HepG2 (cell line): Measurements from ENCODE around the gene MYO7A. TPM values are rescaled to one million over a fixed set of nuclear protein-coding genes. Genes with fewer than 3 reads are reported as not detected.

Source experiments
- ATAC-seq: fragments of 200-7000 bp; cut with Tn5 transposase; 3 replicates; pipeline ENCODE4 v1.9.1; 2020; ENCODE audit warnings: mild to moderate bottlenecking, moderate library complexity
- BruUV-seq: library from RNA; stranded (reverse); fragments of 400-500 nt; replicated peaks from 2 replicates; lab custom pipeline; 2021; lab: Mats Ljungman, UMichigan
- CTCF ChIA-PET: fragments of 300-600 bp; formaldehyde crosslinking; extraction: SDS; loops from one replicate; lab custom pipeline; 2021; ENCODE audit warnings: low total read pairs, inconsistent platforms, low intra/inter-chr PET ratio; lab: Yijun Ruan, JAX
- POLR2A ChIA-PET: fragments of 350-600 bp; sonication (Branson Sonifier 250); formaldehyde crosslinking; loops from one replicate; lab custom pipeline; 2020; ENCODE audit warnings: antibody characterized with exemption, inconsistent platforms; lab: Yijun Ruan, JAX
- DNase-seq: peaks from one replicate; pipeline ENCODE4 v3.0.0-alpha.2; 2015; ENCODE audit warnings: low spot score
- FAIRE-seq: peaks from 3 replicates; lab custom pipeline; 2011; peaks lifted over from hg19 to GRCh38; lab: Jason Lieb, UNC
- H2AFZ ChIP-seq: one replicate; pipeline ENCODE4 v1.6.1; 2011; ENCODE audit warnings: low read length, inconsistent platforms
- H3K27ac ChIP-seq: fragments of 300-600 bp; 3 replicates; pipeline ENCODE4 v1.8.0; 2011; ENCODE audit warnings: mixed run types, mild to moderate bottlenecking, mixed read lengths, low read length, inconsistent platforms; ENCODE audit not compliant: insufficient read depth; ENCODE audit errors: extremely low read length
- H3K27me3 ChIP-seq, 2 experiments: fragments of 200-600 bp in 1 of 2; 2 replicates in 1 of 2; 3 replicates in 1 of 2; pipeline versions ENCODE4 v1.6.0 to v1.8.0; 2011; ENCODE audit warnings: low read length in 2 of 2, mild to moderate bottlenecking in 2 of 2, moderate library complexity in 2 of 2, inconsistent platforms in 1 of 2; ENCODE audit not compliant: insufficient read depth in 2 of 2, control insufficient read depth in 1 of 2
- H3K36me3 ChIP-seq, 2 experiments: fragments of 200-600 bp in 1 of 2; replicated peaks in 1 of 2; 2 replicates in 1 of 2; 3 replicates in 1 of 2; pipeline versions ENCODE4 v1.5.1 to v1.8.0; 2011; ENCODE audit warnings: low read length in 2 of 2, inconsistent platforms in 1 of 2; ENCODE audit not compliant: insufficient read depth in 2 of 2, control insufficient read depth in 1 of 2
- H3K4me1 ChIP-seq: 2 replicates; pipeline ENCODE4 v1.5.1; 2012; ENCODE audit warnings: low read length, inconsistent platforms; ENCODE audit not compliant: insufficient read depth
- H3K4me2 ChIP-seq: 2 replicates; pipeline ENCODE4 v1.6.0; 2011; ENCODE audit warnings: low read depth, low read length, inconsistent platforms
- H3K4me3 ChIP-seq, 3 experiments: fragments of 200-600 bp in 1 of 3; sonication (generic), shearing (Covaris generic) in 1 of 3; replicated peaks in 1 of 3; 2 replicates each; pipeline ENCODE4 v1.5.1; 2011 to 2016; ENCODE audit warnings: low read length in 3 of 3, inconsistent platforms in 2 of 3, low read depth in 2 of 3, mild to moderate bottlenecking in 2 of 3, control low read depth in 1 of 3, mixed read lengths in 1 of 3; ENCODE audit not compliant: insufficient read depth in 1 of 3
- H3K79me2 ChIP-seq: one replicate; pipeline ENCODE4 v1.6.1; 2011; ENCODE audit warnings: low read length, inconsistent platforms; ENCODE audit not compliant: insufficient read depth
- H3K9ac ChIP-seq: 2 replicates; pipeline ENCODE4 v1.6.0; 2011; ENCODE audit warnings: mild to moderate bottlenecking, low read depth, low read length, inconsistent platforms; ENCODE audit not compliant: insufficient read depth
- H3K9me3 ChIP-seq: 2 replicates; pipeline ENCODE4 v1.5.1; 2012; ENCODE audit warnings: mild to moderate bottlenecking, low read length
- H4K20me1 ChIP-seq: 2 replicates; pipeline ENCODE4 v1.6.0; 2011; ENCODE audit warnings: inconsistent platforms, mild to moderate bottlenecking, low read length, moderate library complexity; ENCODE audit not compliant: insufficient read depth
- GABPA ChIP-seq, 2 experiments: IDR thresholded peaks; 2 replicates each; pipeline ENCODE4 v1.6.1; 2011 to 2016; ENCODE audit warnings: low read depth in 2 of 2, low read length in 1 of 2, missing biosample characterization in 1 of 2, missing genetic modification characterization in 1 of 2
- HNRNPLL ChIP-seq: fragments of 200-400 bp; formaldehyde crosslinking; IDR thresholded peaks from 2 replicates; pipeline ENCODE4 v1.6.1; 2017; ENCODE audit warnings: mild to moderate bottlenecking, low read depth, low read length; ENCODE audit not compliant: poor library complexity, severe bottlenecking
- NFKB2 ChIP-seq: sonication (generic); formaldehyde crosslinking; IDR thresholded peaks from 2 replicates; pipeline ENCODE4 v1.4.0; 2020; ENCODE audit warnings: missing genetic modification reagents, borderline replicate concordance
- NFYC ChIP-seq: IDR thresholded peaks from 2 replicates; pipeline ENCODE4 v1.6.1; 2016; ENCODE audit warnings: missing genetic modification reagents, missing compliant biosample characterization
- SMC3 ChIP-seq: IDR thresholded peaks from 2 replicates; pipeline ENCODE4 v1.6.1; 2011; ENCODE audit warnings: low read length, improper control_type of control experiment
- STAG1 ChIP-seq: sonication (generic); formaldehyde crosslinking; IDR thresholded peaks from 2 replicates; pipeline ENCODE4 v1.4.0; 2020; ENCODE audit warnings: missing genetic modification reagents
- SUZ12 ChIP-seq: fragments of 150-350 bp; IDR thresholded peaks from 2 replicates; pipeline ENCODE4 v1.6.1; 2014; ENCODE audit warnings: low read depth, low read length
- ZBTB38 ChIP-seq: sonication (generic); formaldehyde crosslinking; IDR thresholded peaks from 2 replicates; pipeline ENCODE4 v1.5.1; 2020; ENCODE audit warnings: mild to moderate bottlenecking, missing genetic modification reagents
- ZFP62 ChIP-seq: sonication (generic); formaldehyde crosslinking; IDR thresholded peaks from 2 replicates; pipeline ENCODE4 v1.4.0; 2020; ENCODE audit warnings: missing genetic modification reagents
- ZMYM4 ChIP-seq: sonication (generic); formaldehyde crosslinking; IDR thresholded peaks from 2 replicates; pipeline ENCODE4 v1.8.1; 2023; ENCODE audit warnings: mild to moderate bottlenecking, missing genetic modification reagents
- ZNF484 ChIP-seq: sonication (generic); formaldehyde crosslinking; IDR thresholded peaks from 2 replicates; pipeline ENCODE4 v1.5.1; 2020; ENCODE audit warnings: mild to moderate bottlenecking, low read depth, missing genetic modification reagents, borderline replicate concordance
- WGBS: methylation state at CpG from one replicate; pipeline ENCODE4 v1.1.6; 2017; ENCODE audit warnings: low lambda C conversion rate; 5-methylcytosine and 5-hydroxymethylcytosine counted together
- in situ Hi-C: cut with HindIII; loops from 2 replicates; pipeline ENCODE4 v1.10.0; 2017; ENCODE audit warnings: low pct_unique_long_range_greater_than_20kb; ENCODE audit not compliant: extremely low pct_ligation_motif_present
- intact Hi-C: fragments of 100-400 bp; cut with micrococcal nuclease; formaldehyde crosslinking; loops from one replicate; pipeline ENCODE4 v1.10.0; 2022; ENCODE audit not compliant: unreplicated experiment
- polyA plus RNA-seq, 8 experiments: library from polyadenylated mRNA; depleted of rRNA in 3 of 8; stranded (reverse) in 7 of 8; unstranded in 1 of 8; fragments of >200 nt; fragmentation: Illumina TruSeq in 4 of 8; extraction: Trizol in 4 of 8; gene quantifications; 2 replicates each; pipeline versions ENCODE4 v1.2.1 to v1.2.3, GENCODE V29; 2011 to 2016; ENCODE audit warnings: low read depth in 4 of 8, missing spikeins in 1 of 8, mixed read lengths in 1 of 8; ENCODE audit not compliant: insufficient read depth in 1 of 8
- total RNA-seq, 5 experiments: library from RNA; depleted of rRNA; stranded (reverse); fragments of >200 nt; fragmentation: Illumina TruSeq; extraction: Trizol; gene quantifications; 2 replicates each; pipeline ENCODE4 v1.2.3, GENCODE V29; 2016; ENCODE audit warnings: low read depth in 1 of 5
- TF ChIP-seq, protein P1 (sequence below): sonication (generic); formaldehyde crosslinking; IDR thresholded peaks from 2 replicates; pipeline ENCODE4 v1.5.0; 2020; ENCODE audit warnings: missing genetic modification reagents
- TF ChIP-seq, protein P2 (sequence below): sonication (generic); formaldehyde crosslinking; IDR thresholded peaks from 2 replicates; pipeline ENCODE4 v1.5.0; 2020; ENCODE audit warnings: mild to moderate bottlenecking, missing genetic modification reagents, moderate library complexity

MYO7A gene
- total and polyA plus RNA-seq, 2 of the 13 experiments (the other 11 are each of a cell fraction or from before 2014, with no cell fraction given), result 7.5 to 10.0 TPM

DNA sequence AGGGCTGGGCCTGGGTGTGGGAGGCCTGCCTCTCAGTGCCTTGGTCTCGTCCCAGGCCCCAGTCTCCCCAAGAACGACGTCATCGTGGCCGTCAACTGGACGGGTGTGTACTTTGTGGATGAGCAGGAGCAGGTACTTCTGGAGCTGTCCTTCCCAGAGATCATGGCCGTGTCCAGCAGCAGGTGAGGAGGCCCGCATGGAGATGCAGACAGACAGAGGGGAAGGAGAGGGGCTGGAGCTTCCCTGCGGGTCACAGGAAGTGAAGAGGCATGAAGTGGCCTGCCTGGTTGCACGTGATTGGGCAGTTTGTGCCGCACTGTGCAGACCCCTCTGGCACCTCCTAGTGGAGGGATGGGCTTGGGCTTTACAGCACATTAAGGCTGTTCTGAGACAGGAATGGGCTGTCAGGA lies 70.4 kb downstream of the MYO7A start:
- no peaks in the 10 kb centered on the region for H3K9me3 ChIP-seq
- DNase-seq, result peak; percentile 41
- H3K27ac ChIP-seq, result no peak overlapping the region
- H3K9ac ChIP-seq, result no peak overlapping the region
- in situ Hi-C loops, result loop anchor here (5.0 kb wide), 1 partner anchor 349 kb away; no protein-coding TSS in a partner anchor
- TF ChIP-seq SUZ12, result no peak
- TF ChIP-seq NFYC (CRISPR knock-in tag), result peak; percentile 37; the same call in 1 of the 2 replicates
- TF ChIP-seq, protein P1, sequence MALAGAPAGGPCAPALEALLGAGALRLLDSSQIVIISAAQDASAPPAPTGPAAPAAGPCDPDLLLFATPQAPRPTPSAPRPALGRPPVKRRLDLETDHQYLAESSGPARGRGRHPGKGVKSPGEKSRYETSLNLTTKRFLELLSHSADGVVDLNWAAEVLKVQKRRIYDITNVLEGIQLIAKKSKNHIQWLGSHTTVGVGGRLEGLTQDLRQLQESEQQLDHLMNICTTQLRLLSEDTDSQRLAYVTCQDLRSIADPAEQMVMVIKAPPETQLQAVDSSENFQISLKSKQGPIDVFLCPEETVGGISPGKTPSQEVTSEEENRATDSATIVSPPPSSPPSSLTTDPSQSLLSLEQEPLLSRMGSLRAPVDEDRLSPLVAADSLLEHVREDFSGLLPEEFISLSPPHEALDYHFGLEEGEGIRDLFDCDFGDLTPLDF (CRISPR knock-in tag), result no peak
- no peak for TF ChIP-seq NFKB2 (CRISPR knock-in tag)
- TF ChIP-seq ZFP62 (CRISPR knock-in tag), result no peak
- peak; percentile 52 for TF ChIP-seq STAG1 (CRISPR knock-in tag)
- TF ChIP-seq, protein P2, sequence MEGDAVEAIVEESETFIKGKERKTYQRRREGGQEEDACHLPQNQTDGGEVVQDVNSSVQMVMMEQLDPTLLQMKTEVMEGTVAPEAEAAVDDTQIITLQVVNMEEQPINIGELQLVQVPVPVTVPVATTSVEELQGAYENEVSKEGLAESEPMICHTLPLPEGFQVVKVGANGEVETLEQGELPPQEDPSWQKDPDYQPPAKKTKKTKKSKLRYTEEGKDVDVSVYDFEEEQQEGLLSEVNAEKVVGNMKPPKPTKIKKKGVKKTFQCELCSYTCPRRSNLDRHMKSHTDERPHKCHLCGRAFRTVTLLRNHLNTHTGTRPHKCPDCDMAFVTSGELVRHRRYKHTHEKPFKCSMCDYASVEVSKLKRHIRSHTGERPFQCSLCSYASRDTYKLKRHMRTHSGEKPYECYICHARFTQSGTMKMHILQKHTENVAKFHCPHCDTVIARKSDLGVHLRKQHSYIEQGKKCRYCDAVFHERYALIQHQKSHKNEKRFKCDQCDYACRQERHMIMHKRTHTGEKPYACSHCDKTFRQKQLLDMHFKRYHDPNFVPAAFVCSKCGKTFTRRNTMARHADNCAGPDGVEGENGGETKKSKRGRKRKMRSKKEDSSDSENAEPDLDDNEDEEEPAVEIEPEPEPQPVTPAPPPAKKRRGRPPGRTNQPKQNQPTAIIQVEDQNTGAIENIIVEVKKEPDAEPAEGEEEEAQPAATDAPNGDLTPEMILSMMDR, result peak; percentile 63
- peak; percentile 21; the same call in 1 of the 2 replicates for TF ChIP-seq SMC3
- TF ChIP-seq GABPA (IDR thresholded peaks at IDR 0.05; ENCODE audit: low read depth, low read length), result peak; percentile 24; the same call in 1 of the 2 replicates
- peak; percentile 28; the same call in 1 of the 2 replicates for TF ChIP-seq GABPA (CRISPR knock-in tag; IDR thresholded peaks at IDR 0.05; ENCODE audit: low read depth)
- 0 out of 2 replicates have a peak, but pooled peaks have one; percentile 29 for TF ChIP-seq ZMYM4 (CRISPR knock-in tag)
- no peak for TF ChIP-seq ZNF484 (CRISPR knock-in tag)
- TF ChIP-seq HNRNPLL, result no peak
- peak; percentile 72; the same call in 1 of the 2 replicates for TF ChIP-seq ZBTB38 (CRISPR knock-in tag)
- TF ChIP-seq, all 625 proteins: peak for 7
- Histone ChIP-seq H3K79me2 (no peaks in the 10 kb centered on the region), H2AFZ (no peak overlapping the region), H3K4me3 (no peak overlapping the region), H4K20me1 (no peaks in the 10 kb centered on the region), H3K4me1 (no peaks in the 10 kb centered on the region), H3K36me3 (no peaks in the 10 kb centered on the region), H3K4me2 (no peak overlapping the region), H3K27me3 (no peaks in the 10 kb centered on the region)
- no TSS peak for BruUV-seq
- intact Hi-C loops, result loop anchor here (5.0 to 10.0 kb wide), 2 partner anchors 176 to 419 kb away; no protein-coding TSS in a partner anchor
- ChIA-PET POLR2A (no interaction called here), CTCF (interaction anchor here (1.2 to 1.3 kb wide), 2 partner anchors 71 to 349 kb away, joined by 3 to 7 read pairs; no protein-coding TSS in a partner anchor)
- 87% methylated on average over 11 of the region's 11 CpGs for WGBS
- FAIRE-seq, result no peak
- ATAC-seq, result peak; percentile 81
